Astrocyte (in vitro differentiated cells and primary cell): Measurements from ENCODE around the gene TNC. TPM values are rescaled to one million over a fixed set of nuclear protein-coding genes. Genes with fewer than 3 reads are reported as not detected.
A peak's percentile ranks its signal among the peaks of the same experiment; 100 is the strongest.

ENCODE experiments used
- DNase-seq: peaks from one replicate; pipeline ENCODE4 v3.0.0-alpha.2; 2010; ENCODE audit warnings: low read depth
- FAIRE-seq: peaks from 2 replicates; lab custom pipeline; 2011; peaks lifted over from hg19 to GRCh38; lab: Jason Lieb, UNC
- H2AFZ ChIP-seq: 2 replicates; pipeline ENCODE4 v1.6.0; 2012; ENCODE audit warnings: low read depth, low read length, inconsistent platforms
- H3K27ac ChIP-seq: 2 replicates; pipeline ENCODE4 v1.5.1; 2011; ENCODE audit warnings: low read depth, low read length, inconsistent platforms
- H3K27me3 ChIP-seq: 2 replicates; pipeline ENCODE4 v1.6.0; 2011; ENCODE audit warnings: low read length, inconsistent platforms; ENCODE audit not compliant: insufficient read depth
- H3K36me3 ChIP-seq: 2 replicates; pipeline ENCODE4 v1.5.1; 2011; ENCODE audit warnings: low read length, inconsistent platforms; ENCODE audit not compliant: insufficient read depth
- H3K4me1 ChIP-seq: 2 replicates; pipeline ENCODE4 v1.5.1; 2011; ENCODE audit warnings: low read length, inconsistent platforms; ENCODE audit not compliant: insufficient read depth
- H3K4me2 ChIP-seq: 2 replicates; pipeline ENCODE4 v1.6.0; 2012; ENCODE audit warnings: low read length, inconsistent platforms
- H3K4me3 ChIP-seq: 2 replicates; pipeline ENCODE4 v1.5.1; 2011; ENCODE audit warnings: low read depth, mild to moderate bottlenecking, low read length, inconsistent platforms; ENCODE audit not compliant: insufficient read depth
- H3K79me2 ChIP-seq: 2 replicates; pipeline ENCODE4 v1.6.0; 2012; ENCODE audit warnings: mild to moderate bottlenecking, low read length, inconsistent platforms; ENCODE audit not compliant: insufficient read depth
- H3K9ac ChIP-seq: 2 replicates; pipeline ENCODE4 v1.6.0; 2012; ENCODE audit warnings: mild to moderate bottlenecking, low read length, inconsistent platforms
- H3K9me3 ChIP-seq: 2 replicates; pipeline ENCODE4 v1.5.1; 2012; ENCODE audit warnings: low read depth, mild to moderate bottlenecking, low read length, inconsistent platforms; ENCODE audit not compliant: insufficient read depth
- H4K20me1 ChIP-seq: 2 replicates; pipeline ENCODE4 v1.6.0; 2012; ENCODE audit warnings: low read length, inconsistent platforms; ENCODE audit not compliant: insufficient read depth
- H3K27ac Mint-ChIP-seq: one replicate; pipeline ENCODE4 v1.8.0; 2021; ENCODE audit warnings: mild to moderate bottlenecking, mixed read lengths; ENCODE audit not compliant: unreplicated experiment
- H3K27me3 Mint-ChIP-seq: one replicate; pipeline ENCODE4 v1.8.0; 2021; ENCODE audit warnings: low read depth, mixed read lengths; ENCODE audit not compliant: unreplicated experiment
- H3K36me3 Mint-ChIP-seq: one replicate; pipeline ENCODE4 v1.8.0; 2021; ENCODE audit warnings: low read depth, mixed read lengths; ENCODE audit not compliant: unreplicated experiment
- H3K4me1 Mint-ChIP-seq: one replicate; pipeline ENCODE4 v1.8.0; 2021; ENCODE audit warnings: low read depth, mixed read lengths; ENCODE audit not compliant: unreplicated experiment
- H3K4me3 Mint-ChIP-seq: one replicate; pipeline ENCODE4 v1.8.0; 2021; ENCODE audit warnings: mild to moderate bottlenecking, moderate library complexity, mixed read lengths; ENCODE audit not compliant: unreplicated experiment
- H3K9me3 Mint-ChIP-seq: one replicate; pipeline ENCODE4 v1.8.0; 2021; ENCODE audit warnings: mild to moderate bottlenecking, mixed read lengths; ENCODE audit not compliant: unreplicated experiment
- CTCF ChIP-seq: IDR thresholded peaks from 2 replicates; pipeline ENCODE4 v1.5.1; 2011; ENCODE audit warnings: low read depth, mild to moderate bottlenecking, inconsistent platforms, low read length, moderate library complexity; ENCODE audit not compliant: insufficient read depth
- EZH2 ChIP-seq: IDR thresholded peaks from 2 replicates; pipeline ENCODE4 v1.6.1; 2012; ENCODE audit warnings: mild to moderate bottlenecking, low read length, inconsistent platforms; ENCODE audit not compliant: insufficient read depth
- total RNA-seq: library from RNA; stranded (reverse); gene quantifications from 2 replicates; pipeline ENCODE4 v1.2.1, GENCODE V29; 2021

Gene TNC
- total RNA-seq, 1 donor from 2014 or later = 747 TPM

GRCh38 chr9:115121181-115121580 lies 3.2 kb upstream of the TNC start:
- H3K9ac ChIP-seq = no peak overlapping the region
- peak overlapping the region; percentile 80 for H3K27ac Mint-ChIP-seq
- no peaks in the 10 kb centered on the region for H3K36me3 ChIP-seq
- peaks cover 4% of the 10 kb centered on the region for H4K20me1 ChIP-seq
- H3K79me2 ChIP-seq = peaks cover 17% of the 10 kb centered on the region
- peak; percentile 20 for FAIRE-seq
- no peak overlapping the region for H3K4me3 ChIP-seq
- peaks cover 7% of the 10 kb centered on the region for H3K9me3 Mint-ChIP-seq
- H3K36me3 Mint-ChIP-seq = peaks cover 4% of the 10 kb centered on the region
- H2AFZ ChIP-seq = no peak overlapping the region
- peak overlapping the region; percentile 30 for H3K27ac ChIP-seq
- H3K4me2 ChIP-seq = peak overlapping the region; percentile 12
- H3K4me1 ChIP-seq = peaks cover 32% of the 10 kb centered on the region
- no peaks in the 10 kb centered on the region for H3K27me3 ChIP-seq
- no peaks in the 10 kb centered on the region for H3K9me3 ChIP-seq
- peak overlapping the region; percentile 2 for H3K4me3 Mint-ChIP-seq
- H3K4me1 Mint-ChIP-seq = peaks cover 33% of the 10 kb centered on the region
- TF ChIP-seq CTCF = no peak
- peak; percentile 95 for DNase-seq
- no peaks in the 10 kb centered on the region for H3K27me3 Mint-ChIP-seq

- H3K9ac ChIP-seq = peak overlapping the region; percentile 87
- H3K27me3 ChIP-seq = no peaks in the 10 kb centered on the region
- FAIRE-seq (peak; percentile 97), DNase-seq (peak; percentile 90)
- peak overlapping the region; percentile 39 for H2AFZ ChIP-seq
- Mint-ChIP-seq H3K4me1 (peaks cover 52% of the 10 kb centered on the region), H3K27me3 (no peaks in the 10 kb centered on the region), H3K27ac (peak overlapping the region; percentile 97), H3K9me3 (peaks cover 3% of the 10 kb centered on the region), H3K4me3 (peak overlapping the region; percentile 95), H3K36me3 (peaks cover 8% of the 10 kb centered on the region)
- H3K36me3 ChIP-seq = peaks cover 2% of the 10 kb centered on the region
- peaks cover 4% of the 10 kb centered on the region for H4K20me1 ChIP-seq
- peaks cover 41% of the 10 kb centered on the region for H3K79me2 ChIP-seq
- no peaks in the 10 kb centered on the region for H3K9me3 ChIP-seq
- peak overlapping the region; percentile 73 for H3K4me3 ChIP-seq
- H3K27ac ChIP-seq = peak overlapping the region; percentile 89
- TF ChIP-seq EZH2 (no peak), CTCF (no peak)
- peak overlapping the region; percentile 92 for H3K4me2 ChIP-seq
- peaks cover 53% of the 10 kb centered on the region for H3K4me1 ChIP-seq
Observed at GRCh38 chr9:115118879-115119218, 892 bp upstream of the TNC start.

- Histone ChIP-seq H3K4me1 (peaks cover 51% of the 10 kb centered on the region), H3K27ac (peak overlapping the region; percentile 89), H3K4me2 (peak overlapping the region; percentile 92), H3K27me3 (no peaks in the 10 kb centered on the region), H4K20me1 (peaks cover 13% of the 10 kb centered on the region), H3K79me2 (peaks cover 63% of the 10 kb centered on the region), H3K36me3 (peaks cover 11% of the 10 kb centered on the region), H3K9ac (peak overlapping the region; percentile 87), H3K9me3 (no peaks in the 10 kb centered on the region), H2AFZ (no peak overlapping the region), H3K4me3 (peak overlapping the region; percentile 73)
- Mint-ChIP-seq H3K36me3 (peaks cover 23% of the 10 kb centered on the region), H3K4me1 (peaks cover 58% of the 10 kb centered on the region), H3K4me3 (peak overlapping the region; percentile 95), H3K27me3 (no peaks in the 10 kb centered on the region), H3K9me3 (peaks cover 3% of the 10 kb centered on the region), H3K27ac (peak overlapping the region; percentile 97)
- FAIRE-seq (no peak), DNase-seq (no peak)
- TF ChIP-seq EZH2 (no peak), CTCF (no peak)
Observed at GRCh38 chr9:115116421-115117284, 1.3 kb downstream of the TNC start.
